SK-N-MC (cell line): ENCODE data around the gene KRTAP10-4.
"Not testable (repeated sequence)": the region's sequence is repeated elsewhere in the genome, so short reads cannot be mapped to it uniquely, and the experiment has no call there.

Experiments used
- DNase-seq: peaks from one replicate; pipeline ENCODE4 v3.0.0-alpha.2; 2011; ENCODE audit warnings: low read depth, low spot score
- H3K27ac ChIP-seq: fragments of 200-600 bp; sonication (generic); 2 replicates; pipeline ENCODE4 v1.5.1; 2016; ENCODE audit warnings: mixed run types
- H3K36me3 ChIP-seq: fragments of 200-600 bp; sonication (generic); 2 replicates; pipeline ENCODE4 v1.6.1; 2017; ENCODE audit warnings: antibody characterized with exemption, low read length, mixed read lengths; ENCODE audit not compliant: insufficient read depth
- H3K4me3 ChIP-seq: fragments of 200-600 bp; sonication (generic); 2 replicates; pipeline ENCODE4 v1.5.1; 2016
- H3K9ac ChIP-seq: fragments of 200-600 bp; sonication (generic); 2 replicates; pipeline ENCODE4 v1.8.0; 2017; ENCODE audit warnings: mixed run types, mixed read lengths; ENCODE audit not compliant: insufficient read length
- H3K9me3 ChIP-seq: fragments of 200-600 bp; sonication (generic); 2 replicates; pipeline ENCODE4 v1.6.1; 2017; ENCODE audit warnings: low read depth, mild to moderate bottlenecking, antibody characterized with exemption, low read length, moderate library complexity, mixed read lengths
- EZH2 ChIP-seq: fragments of 200-600 bp; sonication (generic); IDR thresholded peaks from one replicate; pipeline ENCODE4 v1.6.1; 2017; ENCODE audit warnings: antibody characterized with exemption
- FOXP2 ChIP-seq: optimal IDR thresholded peaks from 2 replicates; pipeline ENCODE3; 2011; ENCODE audit warnings: mild to moderate bottlenecking, moderate library complexity; ENCODE audit not compliant: insufficient read depth; ENCODE audit errors: extremely low read length, control extremely low read depth
- POLR2AphosphoS5 ChIP-seq: IDR thresholded peaks from 2 replicates; pipeline ENCODE4 v1.6.1; 2012; ENCODE audit warnings: mild to moderate bottlenecking, low read depth, low read length, borderline replicate concordance

KRTAP10-4 gene

GRCh38 chr21:44590311-44590721 is 16.8 kb downstream of the KRTAP10-4 start:
- Histone ChIP-seq H3K9ac (no peak overlapping the region), H3K9me3 (no peaks in the 10 kb centered on the region)
- DNase-seq: no peak

GRCh38 chr21:44590897-44591800 is 17.6 kb downstream of the KRTAP10-4 start:
- not testable (repeated sequence) for DNase-seq, H3K4me3 ChIP-seq, H3K36me3 ChIP-seq, H3K27ac ChIP-seq, H3K9ac ChIP-seq, H3K9me3 ChIP-seq

More at GRCh38 chr21:44590311-44590721, 16.8 kb downstream of the KRTAP10-4 start:
- Histone ChIP-seq H3K4me3 (no peak overlapping the region), H3K27ac (no peak overlapping the region), H3K36me3 (peaks cover 4% of the 10 kb centered on the region; the same call in 1 of the 2 replicates)
- TF ChIP-seq FOXP2 (no peak), POLR2AphosphoS5 (no peak), EZH2 (no peak)

- not testable (repeated sequence) for H3K9me3 ChIP-seq, DNase-seq, H3K4me3 ChIP-seq, H3K27ac ChIP-seq, H3K9ac ChIP-seq, H3K36me3 ChIP-seq
These were observed 18.2 kb downstream of the KRTAP10-4 start for GRCh38 chr21:44591801-44592130.

GRCh38 chr21:44592446-44593311 is 19.1 kb downstream of the KRTAP10-4 start, which contains the start of gene KRTAP10-6:
Gene KRTAP10-6 (minus strand): TSS chr21:44592505. CDS start chr21:44592484, 21 bp downstream.
- no peak within 1 kb of the TSS for H3K27ac ChIP-seq
- no peak within 1 kb of the TSS for H3K4me3 ChIP-seq
- no peak within 1 kb of the TSS for H3K9ac ChIP-seq
- no peak for DNase-seq
- H3K9me3 ChIP-seq: no peaks in the 10 kb centered on the region
- H3K36me3 ChIP-seq: no peaks in the 10 kb centered on the region; the same call in 1 of the 2 replicates
- TF ChIP-seq EZH2 (no peak), POLR2AphosphoS5 (no peak), FOXP2 (no peak)

DNA sequence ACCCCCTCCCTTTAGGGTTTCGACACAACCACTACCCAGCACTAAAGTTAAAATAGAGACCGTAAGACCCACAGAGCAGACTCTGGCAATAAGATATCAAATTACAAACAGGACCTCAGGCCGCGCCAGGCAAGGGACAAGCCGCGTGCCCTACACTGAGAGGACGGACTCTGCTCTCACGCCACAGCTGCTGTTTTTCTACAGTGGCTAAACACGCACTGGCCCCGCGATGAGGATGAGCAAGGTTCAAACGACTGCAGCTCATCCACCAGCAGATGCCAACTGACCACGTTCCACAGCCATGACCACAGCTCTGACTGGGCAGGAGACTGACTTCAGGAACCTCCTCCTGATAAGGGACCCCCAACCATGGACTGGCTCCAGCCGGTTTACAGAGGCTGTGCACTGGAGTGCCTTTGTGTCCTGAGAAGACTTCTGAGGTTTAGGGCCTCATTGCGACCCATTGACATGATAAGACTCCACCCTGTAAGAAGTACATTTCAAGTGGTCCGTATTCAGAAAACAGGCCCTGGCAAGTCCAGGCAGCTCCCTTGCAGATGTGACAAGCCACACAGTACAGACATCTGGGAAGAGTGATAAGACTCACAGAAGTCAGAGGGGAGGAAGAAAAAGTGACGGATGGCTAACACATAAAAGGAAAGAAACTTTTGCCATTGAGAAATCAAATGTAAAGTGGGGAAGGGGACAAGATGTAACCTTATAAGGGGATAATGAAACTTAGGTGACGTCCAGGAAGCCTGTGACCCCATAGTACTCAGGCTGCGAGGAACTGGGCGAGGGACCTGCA is 20.3 kb downstream of the KRTAP10-4 start:
- no peak overlapping the region for H3K9ac ChIP-seq

DNA sequence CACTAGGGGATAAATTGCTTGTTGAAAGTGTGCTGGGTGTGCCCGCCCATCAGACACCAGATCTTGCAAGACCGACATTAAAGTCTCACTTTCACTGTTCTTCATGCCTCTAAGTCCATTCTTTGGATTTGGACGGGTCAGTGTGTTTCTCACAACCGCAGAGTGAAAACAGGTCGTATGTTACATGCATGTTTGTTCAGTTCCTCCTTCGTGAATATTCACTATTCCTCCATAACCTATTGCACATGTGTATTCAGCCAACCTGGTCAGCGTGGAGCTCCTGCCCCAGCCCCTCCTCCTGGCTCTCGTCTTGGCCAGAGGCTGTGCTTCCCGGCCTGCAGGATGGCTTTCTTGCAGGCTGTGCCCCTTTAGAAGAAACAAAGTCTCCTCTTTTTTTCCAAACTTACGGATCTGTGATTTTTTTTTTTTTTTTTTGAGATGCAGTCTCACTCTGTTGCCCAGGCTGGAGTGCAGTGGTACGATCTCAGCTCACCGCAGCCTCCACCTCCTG is 20.9 kb downstream of the KRTAP10-4 start:
- Histone ChIP-seq H3K9ac (no peak overlapping the region), H3K4me3 (no peak overlapping the region), H3K9me3 (no peaks in the 10 kb centered on the region), H3K36me3 (no peaks in the 10 kb centered on the region; the same call in 1 of the 2 replicates), H3K27ac (no peak overlapping the region)
- DNase-seq: no peak
- no peak for TF ChIP-seq POLR2AphosphoS5

More for the DNA sequence above, 20.3 kb downstream of the KRTAP10-4 start:
- DNase-seq: no peak
- no peak for TF ChIP-seq EZH2
- no peak for TF ChIP-seq POLR2AphosphoS5
- TF ChIP-seq FOXP2: no peak
- Histone ChIP-seq H3K36me3 (no peaks in the 10 kb centered on the region; the same call in 1 of the 2 replicates), H3K9me3 (no peaks in the 10 kb centered on the region), H3K27ac (no peak overlapping the region), H3K4me3 (no peak overlapping the region)

DNA sequence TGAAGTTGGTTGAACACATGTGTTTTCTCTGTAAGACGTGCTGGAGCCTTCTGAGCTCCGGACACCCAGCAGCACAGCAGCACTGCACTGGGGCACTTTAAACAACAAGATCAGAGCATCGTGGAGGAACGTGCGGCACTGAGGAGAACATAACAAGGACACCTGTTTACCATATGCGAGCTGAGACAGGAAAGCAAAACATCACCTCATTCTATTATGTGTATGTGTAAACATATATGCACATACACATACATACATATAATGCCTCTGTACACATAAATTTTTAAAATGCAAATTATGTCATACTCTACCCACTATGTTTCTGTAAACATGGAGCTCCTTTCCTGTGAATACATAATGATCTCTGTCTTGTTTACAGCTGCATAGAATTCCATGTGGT is 22.0 kb downstream of the KRTAP10-4 start:
- no peaks in the 10 kb centered on the region for H3K9me3 ChIP-seq
- no peak for DNase-seq
- H3K4me3 ChIP-seq: no peak overlapping the region
- H3K36me3 ChIP-seq: no peaks in the 10 kb centered on the region
- TF ChIP-seq FOXP2 (no peak), POLR2AphosphoS5 (no peak), EZH2 (no peak)
- H3K27ac ChIP-seq: no peak overlapping the region
- H3K9ac ChIP-seq: no peak overlapping the region
